HepG2 (cell line): ENCODE results near the gene DDIT4. TPM values are rescaled to one million over a fixed set of nuclear protein-coding genes. Genes with fewer than 3 reads are reported as not detected.

Source experiments
- CEBPG ChIP-seq: IDR thresholded peaks from 2 replicates; pipeline ENCODE4 v1.6.1; 2016
- ELF4 ChIP-seq: sonication (generic); formaldehyde crosslinking; IDR thresholded peaks from 2 replicates; pipeline ENCODE4 v1.5.0; 2020; ENCODE audit warnings: missing genetic modification reagents, mild to moderate bottlenecking, moderate library complexity, borderline replicate concordance
- HMG20A ChIP-seq: IDR thresholded peaks from 2 replicates; pipeline ENCODE4 v1.6.1; 2016; ENCODE audit warnings: borderline replicate concordance
- HNRNPH1 ChIP-seq: fragments of 200-400 bp; formaldehyde crosslinking; optimal IDR thresholded peaks from 2 replicates; pipeline ENCODE3; 2017; ENCODE audit warnings: mild to moderate bottlenecking, low read depth, low read length
- ISX ChIP-seq: sonication (generic); formaldehyde crosslinking; conservative IDR thresholded peaks from 2 replicates; pipeline ENCODE4 v1.5.0; 2020; ENCODE audit warnings: missing genetic modification reagents
- NCOR1 ChIP-seq: fragments of 200-600 bp; sonication (generic); IDR thresholded peaks from 2 replicates; pipeline ENCODE4 v1.7.0; 2017; ENCODE audit warnings: antibody characterized with exemption, low read length, borderline replicate concordance
- NKX3-1 ChIP-seq: sonication (generic); formaldehyde crosslinking; IDR thresholded peaks from 2 replicates; pipeline ENCODE4 v1.5.0; 2020; ENCODE audit warnings: missing genetic modification reagents
- PAXIP1 ChIP-seq: sonication (generic); formaldehyde crosslinking; conservative IDR thresholded peaks from 2 replicates; pipeline ENCODE4 v1.4.0; 2020; ENCODE audit warnings: mild to moderate bottlenecking, missing genetic modification reagents, moderate library complexity
- PHF21A ChIP-seq: sonication (generic); formaldehyde crosslinking; IDR thresholded peaks from 2 replicates; pipeline ENCODE4 v1.5.0; 2020; ENCODE audit warnings: mild to moderate bottlenecking, missing genetic modification reagents
- PHF5A ChIP-seq: IDR thresholded peaks from one replicate; pipeline ENCODE4 v1.6.1; 2018; ENCODE audit warnings: low read depth, missing genetic modification reagents; ENCODE audit not compliant: unreplicated experiment
- SMC3 ChIP-seq: IDR thresholded peaks from 2 replicates; pipeline ENCODE4 v1.6.1; 2011; ENCODE audit warnings: low read length, improper control_type of control experiment
- SP2 ChIP-seq: sonication (generic); formaldehyde crosslinking; IDR thresholded peaks from 2 replicates; pipeline ENCODE4 v1.5.1; 2020; ENCODE audit warnings: mild to moderate bottlenecking, missing genetic modification reagents
- SSRP1 ChIP-seq: IDR thresholded peaks from 2 replicates; pipeline ENCODE4 v1.6.1; 2016; ENCODE audit warnings: control low read depth
- ZC3H13 ChIP-seq: sonication (generic); formaldehyde crosslinking; IDR thresholded peaks from 2 replicates; pipeline ENCODE4 v1.8.1; 2023; ENCODE audit warnings: mild to moderate bottlenecking, missing genetic modification reagents, moderate library complexity
- ZMYM2 ChIP-seq: sonication (generic); formaldehyde crosslinking; IDR thresholded peaks from 2 replicates; pipeline ENCODE4 v1.8.0; 2022; ENCODE audit warnings: mild to moderate bottlenecking, missing genetic modification reagents
- ZNF180 ChIP-seq: sonication (generic); formaldehyde crosslinking; IDR thresholded peaks from 2 replicates; pipeline ENCODE4 v1.4.0; 2020; ENCODE audit warnings: low read depth, missing genetic modification reagents, borderline replicate concordance
- ZNF292 ChIP-seq: sonication (generic); formaldehyde crosslinking; IDR thresholded peaks from 2 replicates; pipeline ENCODE4 v1.8.1; 2022; ENCODE audit warnings: mild to moderate bottlenecking, low read depth, missing genetic modification reagents, borderline replicate concordance
- ZNF296 ChIP-seq: sonication (generic); formaldehyde crosslinking; conservative IDR thresholded peaks from 2 replicates; pipeline ENCODE4 v1.5.0; 2020; ENCODE audit warnings: mild to moderate bottlenecking, missing genetic modification reagents
- ZNF33A ChIP-seq: sonication (generic); formaldehyde crosslinking; IDR thresholded peaks from 2 replicates; pipeline ENCODE4 v1.5.1; 2020; ENCODE audit warnings: missing genetic modification reagents, mild to moderate bottlenecking, moderate library complexity, borderline replicate concordance
- ZNF607 ChIP-seq: sonication (generic); formaldehyde crosslinking; IDR thresholded peaks from 2 replicates; pipeline ENCODE4 v1.5.1; 2020; ENCODE audit warnings: missing genetic modification reagents, mild to moderate bottlenecking, borderline replicate concordance
- ZNF891 ChIP-seq: sonication (generic); formaldehyde crosslinking; IDR thresholded peaks from 2 replicates; pipeline ENCODE4 v1.5.0; 2020; ENCODE audit warnings: mild to moderate bottlenecking, missing genetic modification reagents
- ZSCAN29 ChIP-seq: sonication (generic); formaldehyde crosslinking; conservative IDR thresholded peaks from 2 replicates; pipeline ENCODE4 v1.4.0; 2020; ENCODE audit warnings: mild to moderate bottlenecking, missing genetic modification reagents
- polyA plus RNA-seq, 8 experiments: library from polyadenylated mRNA; depleted of rRNA in 3 of 8; stranded (reverse) in 7 of 8; unstranded in 1 of 8; fragments of >200 nt; fragmentation: Illumina TruSeq in 4 of 8; extraction: Trizol in 4 of 8; gene quantifications; 2 replicates each; pipeline versions ENCODE4 v1.2.1 to v1.2.3, GENCODE V29; 2011 to 2016; ENCODE audit warnings: low read depth in 4 of 8, missing spikeins in 1 of 8, mixed read lengths in 1 of 8; ENCODE audit not compliant: insufficient read depth in 1 of 8
- total RNA-seq, 5 experiments: library from RNA; depleted of rRNA; stranded (reverse); fragments of >200 nt; fragmentation: Illumina TruSeq; extraction: Trizol; gene quantifications; 2 replicates each; pipeline ENCODE4 v1.2.3, GENCODE V29; 2016; ENCODE audit warnings: low read depth in 1 of 5
- TF ChIP-seq, protein P1 (sequence below): sonication (generic); formaldehyde crosslinking; IDR thresholded peaks from 2 replicates; pipeline ENCODE4 v1.8.1; 2022; ENCODE audit warnings: low read depth, mild to moderate bottlenecking, missing genetic modification reagents
- TF ChIP-seq, protein P2 (sequence below): sonication (generic); formaldehyde crosslinking; IDR thresholded peaks from 2 replicates; pipeline ENCODE4 v1.8.0; 2022; ENCODE audit warnings: missing genetic modification reagents, low read depth, mild to moderate bottlenecking, borderline replicate concordance

Gene DDIT4
- total and polyA plus RNA-seq, 2 of the 13 experiments (the other 11 are each of a cell fraction or from before 2014, with no cell fraction given): 35.6 to 40.7 TPM

DNA sequence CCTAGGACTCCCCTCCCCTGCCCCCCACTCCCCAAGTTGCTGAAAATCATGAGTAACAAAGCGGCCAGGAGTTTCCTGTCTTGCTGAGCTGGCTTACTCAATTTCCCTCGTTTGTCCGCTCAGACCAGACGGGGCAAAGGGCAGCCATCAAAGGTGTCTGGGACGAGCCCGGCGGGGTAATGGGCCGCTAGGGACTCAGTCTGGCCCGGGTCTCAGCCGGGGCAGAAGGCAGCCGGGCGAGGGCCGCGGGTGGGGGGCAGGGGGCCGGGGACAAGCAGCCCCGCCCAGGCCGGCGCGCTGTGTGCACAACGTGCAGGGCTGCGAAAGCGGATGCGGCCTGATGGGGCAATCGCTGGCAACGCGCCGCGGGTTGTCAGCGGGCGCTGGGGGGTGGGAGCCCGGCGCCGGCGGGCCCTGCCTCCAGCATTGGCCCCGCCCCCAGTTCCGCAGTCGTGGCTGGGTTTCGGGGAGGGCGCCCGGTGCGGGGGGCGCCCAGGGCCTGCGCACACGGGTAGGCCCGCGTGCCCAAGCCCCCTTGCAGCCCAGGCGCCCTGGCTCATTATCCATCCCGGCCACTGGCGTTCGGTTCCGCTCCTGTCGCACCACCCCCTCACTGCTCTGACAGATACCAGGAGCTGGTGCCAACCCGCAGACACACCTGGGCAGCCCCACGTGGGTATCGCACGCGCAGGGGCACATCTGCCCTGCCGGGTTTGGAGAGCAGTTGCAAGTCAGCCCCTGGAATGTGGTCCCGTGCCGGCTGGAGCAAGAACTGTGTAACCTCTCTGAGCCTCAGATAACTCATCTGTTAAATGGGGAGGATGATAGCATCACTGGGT lies 45.9 kb downstream of the DDIT4 start (continued):
- peak; percentile 90 for TF ChIP-seq ZSCAN29 (CRISPR knock-in tag)
- peak; percentile 95 for TF ChIP-seq CEBPG (CRISPR knock-in tag)
- 0 out of 2 replicates have a peak, but pooled peaks have one; percentile 51 for TF ChIP-seq ZNF296 (CRISPR knock-in tag)
- TF ChIP-seq, protein P1, sequence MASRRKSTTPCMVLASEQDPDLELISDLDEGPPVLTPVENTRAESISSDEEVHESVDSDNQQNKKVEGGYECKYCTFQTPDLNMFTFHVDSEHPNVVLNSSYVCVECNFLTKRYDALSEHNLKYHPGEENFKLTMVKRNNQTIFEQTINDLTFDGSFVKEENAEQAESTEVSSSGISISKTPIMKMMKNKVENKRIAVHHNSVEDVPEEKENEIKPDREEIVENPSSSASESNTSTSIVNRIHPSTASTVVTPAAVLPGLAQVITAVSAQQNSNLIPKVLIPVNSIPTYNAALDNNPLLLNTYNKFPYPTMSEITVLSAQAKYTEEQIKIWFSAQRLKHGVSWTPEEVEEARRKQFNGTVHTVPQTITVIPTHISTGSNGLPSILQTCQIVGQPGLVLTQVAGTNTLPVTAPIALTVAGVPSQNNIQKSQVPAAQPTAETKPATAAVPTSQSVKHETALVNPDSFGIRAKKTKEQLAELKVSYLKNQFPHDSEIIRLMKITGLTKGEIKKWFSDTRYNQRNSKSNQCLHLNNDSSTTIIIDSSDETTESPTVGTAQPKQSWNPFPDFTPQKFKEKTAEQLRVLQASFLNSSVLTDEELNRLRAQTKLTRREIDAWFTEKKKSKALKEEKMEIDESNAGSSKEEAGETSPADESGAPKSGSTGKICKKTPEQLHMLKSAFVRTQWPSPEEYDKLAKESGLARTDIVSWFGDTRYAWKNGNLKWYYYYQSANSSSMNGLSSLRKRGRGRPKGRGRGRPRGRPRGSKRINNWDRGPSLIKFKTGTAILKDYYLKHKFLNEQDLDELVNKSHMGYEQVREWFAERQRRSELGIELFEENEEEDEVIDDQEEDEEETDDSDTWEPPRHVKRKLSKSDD (CRISPR knock-in tag): no peak
- 0 out of 2 replicates have a peak, but pooled peaks have one; percentile 44 for TF ChIP-seq ISX (CRISPR knock-in tag)
- peak; percentile 94 for TF ChIP-seq PHF21A (CRISPR knock-in tag)
- TF ChIP-seq PHF5A (CRISPR knock-in tag): no peak
- no peak for TF ChIP-seq SP2 (CRISPR knock-in tag)
- peak; percentile 90; the same call in 1 of the 2 replicates for TF ChIP-seq NCOR1
- no peak for TF ChIP-seq ZNF292
- TF ChIP-seq ZMYM2: 0 out of 2 replicates have a peak, but pooled peaks have one; percentile 58
- TF ChIP-seq NKX3-1 (CRISPR knock-in tag): no peak
- no peak; the same call in 1 of the 2 replicates for TF ChIP-seq ZNF607 (CRISPR knock-in tag)
- TF ChIP-seq PAXIP1 (CRISPR knock-in tag): peak; percentile 88
- no peak for TF ChIP-seq ELF4 (CRISPR knock-in tag)
- no peak for TF ChIP-seq ZNF33A (CRISPR knock-in tag)
- no peak for TF ChIP-seq ZNF891
- peak; percentile 11; the same call in 1 of the 2 replicates for TF ChIP-seq HMG20A (CRISPR knock-in tag)
- TF ChIP-seq SMC3: no peak
- TF ChIP-seq ZNF180: no peak
- no peak for TF ChIP-seq HNRNPH1
- TF ChIP-seq SSRP1 (CRISPR knock-in tag): peak; percentile 91
- TF ChIP-seq, protein P2, sequence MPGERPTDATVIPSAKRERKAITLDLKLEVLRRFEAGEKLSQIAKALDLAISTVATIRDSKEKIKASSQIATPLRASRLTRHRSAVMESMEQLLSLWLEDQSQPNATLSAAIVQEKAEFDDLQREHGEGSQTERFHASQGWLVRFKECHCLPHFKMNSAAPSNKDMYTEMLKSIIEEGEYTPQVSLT (CRISPR knock-in tag): no peak
- TF ChIP-seq ZC3H13 (CRISPR knock-in tag): 0 out of 2 replicates have a peak, but pooled peaks have one; percentile 57
